ENCODE data around the gene ACTA1. TPM values are rescaled to one million over a fixed set of nuclear protein-coding genes. Genes with fewer than 3 reads are reported as not detected.

Gene ACTA1
- total RNA-seq, 1 donor from 2014 or later = not detected

- TF ChIP-seq CTCF (conservative IDR thresholded peaks at IDR 0.05; ENCODE audit: low read depth, low read length) = no peak
These were observed 47.9 kb downstream of the ACTA1 start for GRCh38 chr1:229385853-229386456.

GRCh38 chr1:229384822-229385221 is 49.1 kb downstream of the ACTA1 start:
- DNase-seq (ENCODE audit: low read depth) = no peak
- no peak overlapping the region for H3K4me3 ChIP-seq (ENCODE audit: low read depth, low read length)
- no peak for TF ChIP-seq CTCF (conservative IDR thresholded peaks at IDR 0.05; ENCODE audit: low read depth, low read length)

More at GRCh38 chr1:229385853-229386456, 47.9 kb downstream of the ACTA1 start:
- DNase-seq (ENCODE audit: low read depth) = no peak
- H3K4me3 ChIP-seq (ENCODE audit: low read depth, low read length) = no peak overlapping the region

GRCh38 chr1:229383961-229384360 is 49.9 kb downstream of the ACTA1 start:
- H3K4me3 ChIP-seq (ENCODE audit: low read depth, low read length) = no peak overlapping the region
- DNase-seq (ENCODE audit: low read depth) = no peak
- no peak for TF ChIP-seq CTCF (conservative IDR thresholded peaks at IDR 0.05; ENCODE audit: low read depth, low read length)

- no peak overlapping the region for H3K4me3 ChIP-seq (ENCODE audit: low read depth, low read length)
- TF ChIP-seq CTCF (conservative IDR thresholded peaks at IDR 0.05; ENCODE audit: low read depth, low read length) = no peak
- no peak for DNase-seq (ENCODE audit: low read depth)
These were observed 50.7 kb downstream of the ACTA1 start for GRCh38 chr1:229383188-229383587.

Other genes starting within 250 kb of the ACTA1 start
- 28.1 and 39.3 TPM in 2 replicates for gene RAB4A, start 163.0 kb downstream of the ACTA1 start, total RNA-seq
- 5.1 and 5.4 TPM in 2 replicates for gene CCSAP, start 91.0 kb downstream of the ACTA1 start, total RNA-seq
- gene NUP133, start 74.2 kb upstream of the ACTA1 start, total RNA-seq = 34.9 and 41.1 TPM in 2 replicates
- gene ABCB10, start 124.6 kb upstream of the ACTA1 start, total RNA-seq = 15.4 and 24.9 TPM in 2 replicates
- gene TAF5L, start 192.0 kb upstream of the ACTA1 start, total RNA-seq = 9.1 and 17.8 TPM in 2 replicates
- 10.3 and 17.3 TPM in 2 replicates for gene URB2, start 192.2 kb upstream of the ACTA1 start, total RNA-seq